Measurements from ENCODE around the gene VIPR1.

VIPR1 gene

DNA sequence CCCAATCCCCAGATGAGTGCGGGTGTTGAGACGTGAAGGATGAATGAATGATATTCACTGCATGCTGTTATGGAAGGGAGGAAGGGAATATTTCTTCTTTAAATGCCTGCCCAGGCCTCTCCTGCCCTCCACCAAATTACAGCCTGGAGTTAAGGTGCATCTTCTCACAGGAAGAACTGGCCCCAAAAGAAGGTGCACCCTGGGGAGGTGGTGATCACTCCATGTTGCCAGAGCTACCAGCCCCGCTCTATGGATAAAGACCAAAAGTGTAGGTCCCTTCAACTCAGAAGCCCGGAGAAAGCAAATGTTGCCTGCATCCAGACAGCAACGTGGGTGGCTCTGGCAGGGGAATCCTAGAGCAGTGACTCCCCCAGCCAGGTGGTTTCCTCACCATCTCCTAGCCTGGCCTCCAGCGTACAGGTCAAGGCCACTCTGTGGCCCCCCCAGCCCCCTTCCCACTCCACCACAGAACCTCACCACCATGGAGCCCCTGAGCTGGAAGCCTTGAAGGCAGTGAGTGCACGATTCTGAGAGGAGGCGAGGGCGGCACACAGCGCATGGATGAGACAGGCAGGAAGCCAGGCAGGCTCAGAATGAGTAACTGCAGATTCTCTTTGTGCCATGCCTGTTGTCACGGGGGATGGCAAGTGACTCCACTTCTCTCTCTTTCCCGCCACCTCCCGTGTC, 3.5 kb upstream of the VIPR1 start:
- DNase-seq (ENCODE audit: extremely low spot score), result no peak
- CTCF ChIA-PET, result no interaction called here
- POLR2A ChIA-PET, result no interaction called here
- TF ChIP-seq ARNT (IDR thresholded peaks at IDR 0.05), result no peak
- no peak for TF ChIP-seq CTBP1 (IDR thresholded peaks at IDR 0.05; ENCODE audit: borderline replicate concordance)
- TF ChIP-seq SUZ12 (IDR thresholded peaks at IDR 0.05), result no peak
- no peak for TF ChIP-seq ELF4 (IDR thresholded peaks at IDR 0.05)
- no peak for TF ChIP-seq LEF1 (IDR thresholded peaks at IDR 0.05; ENCODE audit: borderline replicate concordance)
- TF ChIP-seq HDGF (IDR thresholded peaks at IDR 0.05; ENCODE audit: borderline replicate concordance), result no peak
- TF ChIP-seq BHLHE40 (IDR thresholded peaks at IDR 0.05; ENCODE audit: borderline replicate concordance), result no peak
- no peak for TF ChIP-seq L3MBTL2 (conservative IDR thresholded peaks at IDR 0.05)
- no peak for TF ChIP-seq NFRKB (IDR thresholded peaks at IDR 0.05)
- no peak for TF ChIP-seq SP1 (IDR thresholded peaks at IDR 0.05)
- no peak for TF ChIP-seq ZNF384 (IDR thresholded peaks at IDR 0.05)
- TF ChIP-seq FOXM1 (IDR thresholded peaks at IDR 0.05; ENCODE audit: borderline replicate concordance), result no peak
- TF ChIP-seq, protein P1, sequence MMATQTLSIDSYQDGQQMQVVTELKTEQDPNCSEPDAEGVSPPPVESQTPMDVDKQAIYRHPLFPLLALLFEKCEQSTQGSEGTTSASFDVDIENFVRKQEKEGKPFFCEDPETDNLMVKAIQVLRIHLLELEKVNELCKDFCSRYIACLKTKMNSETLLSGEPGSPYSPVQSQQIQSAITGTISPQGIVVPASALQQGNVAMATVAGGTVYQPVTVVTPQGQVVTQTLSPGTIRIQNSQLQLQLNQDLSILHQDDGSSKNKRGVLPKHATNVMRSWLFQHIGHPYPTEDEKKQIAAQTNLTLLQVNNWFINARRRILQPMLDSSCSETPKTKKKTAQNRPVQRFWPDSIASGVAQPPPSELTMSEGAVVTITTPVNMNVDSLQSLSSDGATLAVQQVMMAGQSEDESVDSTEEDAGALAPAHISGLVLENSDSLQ (IDR thresholded peaks at IDR 0.05), result no peak
- TF ChIP-seq FOXA1 (IDR thresholded peaks at IDR 0.05), result no peak
- TF ChIP-seq TARDBP (IDR thresholded peaks at IDR 0.05), result no peak
- no peak for TF ChIP-seq FOXK2 (IDR thresholded peaks at IDR 0.05)

DNA sequence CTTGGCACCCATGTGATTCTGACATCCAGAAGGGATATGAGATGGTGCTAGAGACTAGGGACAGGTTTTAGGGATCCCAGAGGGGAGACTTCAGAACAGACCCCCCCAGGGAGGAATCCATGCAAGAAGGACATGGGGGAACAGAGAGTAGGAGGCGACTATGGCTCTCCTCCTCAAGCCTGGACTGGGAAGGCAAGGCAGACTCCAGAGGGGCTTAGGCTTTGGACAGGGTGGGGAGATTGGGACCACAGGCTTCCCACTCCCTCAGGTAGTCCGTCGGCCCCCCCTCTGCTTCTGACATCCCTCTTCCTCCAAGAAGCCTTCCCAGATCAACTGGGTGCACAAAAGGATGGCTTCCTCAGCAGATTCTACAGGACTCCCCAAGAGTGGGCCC, 3.0 kb upstream of the VIPR1 start:
- DNase-seq (ENCODE audit: extremely low spot score), result no peak
- ChIA-PET CTCF (no interaction called here), POLR2A (no interaction called here)
- TF ChIP-seq L3MBTL2 (conservative IDR thresholded peaks at IDR 0.05), result no peak

DNA sequence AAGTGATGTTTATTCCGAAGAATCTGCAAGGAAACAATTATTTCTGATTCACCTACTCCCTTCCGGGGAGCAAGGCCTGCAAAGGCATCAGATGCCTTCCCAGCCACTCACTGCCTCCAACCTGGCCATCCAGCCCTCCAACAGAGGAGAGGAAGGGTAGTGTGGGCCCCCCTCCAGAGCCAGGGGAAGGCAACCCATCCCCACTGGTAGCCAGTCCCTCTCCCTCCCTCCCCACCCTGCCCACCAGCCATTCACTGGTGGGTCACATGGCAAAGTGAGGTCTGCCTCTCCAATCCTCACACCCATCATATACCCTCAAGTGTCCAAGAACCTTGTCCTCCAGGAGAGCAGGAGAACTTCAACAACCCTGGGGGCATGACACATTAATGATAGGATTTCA, 2.4 kb upstream of the VIPR1 start:
- ChIA-PET CTCF (no interaction called here), POLR2A (no interaction called here)
- TF ChIP-seq HDGF (IDR thresholded peaks at IDR 0.05; ENCODE audit: borderline replicate concordance) (no peak), LEF1 (IDR thresholded peaks at IDR 0.05; ENCODE audit: borderline replicate concordance) (no peak), TARDBP (IDR thresholded peaks at IDR 0.05) (no peak), FOXK2 (IDR thresholded peaks at IDR 0.05) (no peak), ARNT (IDR thresholded peaks at IDR 0.05) (no peak), ELF4 (IDR thresholded peaks at IDR 0.05) (no peak), FOXA1 (IDR thresholded peaks at IDR 0.05) (no peak), SUZ12 (IDR thresholded peaks at IDR 0.05) (no peak), SP1 (IDR thresholded peaks at IDR 0.05) (no peak), BHLHE40 (IDR thresholded peaks at IDR 0.05; ENCODE audit: borderline replicate concordance) (no peak), CTBP1 (IDR thresholded peaks at IDR 0.05; ENCODE audit: borderline replicate concordance) (no peak), NFRKB (IDR thresholded peaks at IDR 0.05) (no peak), FOXM1 (IDR thresholded peaks at IDR 0.05; ENCODE audit: borderline replicate concordance) (no peak), L3MBTL2 (conservative IDR thresholded peaks at IDR 0.05) (no peak), ZNF384 (IDR thresholded peaks at IDR 0.05) (no peak)
- TF ChIP-seq, protein P1 (IDR thresholded peaks at IDR 0.05), result no peak
- no peak for DNase-seq (ENCODE audit: extremely low spot score)

DNA sequence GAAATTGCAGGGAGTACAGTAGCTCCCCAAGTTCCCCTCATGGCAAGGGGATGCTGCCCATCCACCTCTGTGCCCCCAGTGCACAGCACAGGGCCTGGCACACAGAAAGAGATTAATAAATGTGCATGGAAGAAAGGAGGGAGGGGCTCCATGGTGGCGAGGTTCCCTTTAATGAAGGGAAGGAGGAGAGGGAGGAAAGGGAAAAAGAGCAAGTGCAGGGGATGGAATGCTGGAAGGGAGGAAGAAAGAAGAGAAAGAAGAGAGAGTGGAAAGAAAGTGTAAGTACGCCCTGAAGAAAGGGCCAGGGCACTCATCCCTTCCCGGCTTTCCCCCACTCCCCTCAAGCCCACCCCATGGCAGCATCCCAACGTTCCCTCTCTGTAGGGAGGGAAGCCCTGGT, 1.5 kb upstream of the VIPR1 start:
- no peak for TF ChIP-seq FOXK2 (IDR thresholded peaks at IDR 0.05)
- no peak for TF ChIP-seq NFRKB (IDR thresholded peaks at IDR 0.05)
- no peak for TF ChIP-seq SP1 (IDR thresholded peaks at IDR 0.05)
- TF ChIP-seq BHLHE40 (IDR thresholded peaks at IDR 0.05; ENCODE audit: borderline replicate concordance), result no peak
- TF ChIP-seq TARDBP (IDR thresholded peaks at IDR 0.05), result no peak
- TF ChIP-seq FOXM1 (IDR thresholded peaks at IDR 0.05; ENCODE audit: borderline replicate concordance), result no peak
- TF ChIP-seq L3MBTL2 (conservative IDR thresholded peaks at IDR 0.05), result no peak
- TF ChIP-seq LEF1 (IDR thresholded peaks at IDR 0.05; ENCODE audit: borderline replicate concordance), result no peak
- no peak for TF ChIP-seq FOXA1 (IDR thresholded peaks at IDR 0.05)
- TF ChIP-seq, protein P1 (IDR thresholded peaks at IDR 0.05), result no peak
- TF ChIP-seq CTBP1 (IDR thresholded peaks at IDR 0.05; ENCODE audit: borderline replicate concordance), result no peak
- no peak for TF ChIP-seq HDGF (IDR thresholded peaks at IDR 0.05; ENCODE audit: borderline replicate concordance)
- TF ChIP-seq ARNT (IDR thresholded peaks at IDR 0.05), result no peak
- TF ChIP-seq ZNF384 (IDR thresholded peaks at IDR 0.05), result no peak
- TF ChIP-seq SUZ12 (IDR thresholded peaks at IDR 0.05), result no peak
- TF ChIP-seq ELF4 (IDR thresholded peaks at IDR 0.05), result no peak
- no peak for DNase-seq (ENCODE audit: extremely low spot score)
- ChIA-PET POLR2A (no interaction called here), CTCF (no interaction called here)

DNA sequence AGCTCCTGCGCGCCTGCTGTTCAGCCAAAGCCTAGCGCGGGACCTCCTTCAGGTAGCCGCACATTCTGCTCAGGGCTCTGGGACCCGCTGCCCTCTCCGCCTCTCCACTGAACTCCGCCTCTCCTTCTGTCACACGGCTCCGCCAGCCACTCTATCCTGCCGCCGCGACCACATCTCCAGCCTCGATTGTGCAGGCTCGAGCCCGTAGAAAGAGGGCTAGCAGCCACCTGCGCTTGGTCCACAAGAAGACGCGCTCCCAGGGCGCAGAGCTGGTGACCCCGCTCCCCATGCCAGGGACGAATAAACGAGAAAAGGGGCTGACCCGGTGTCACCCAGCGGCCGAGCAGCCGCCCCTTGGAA, 1.1 kb upstream of the VIPR1 start:
- DNase-seq (ENCODE audit: extremely low spot score), result no peak
- CTCF ChIA-PET, result no interaction called here
- POLR2A ChIA-PET, result no interaction called here
- TF ChIP-seq FOXA1 (IDR thresholded peaks at IDR 0.05), result no peak
- no peak for TF ChIP-seq ARNT (IDR thresholded peaks at IDR 0.05)
- TF ChIP-seq, protein P1 (IDR thresholded peaks at IDR 0.05), result no peak
- no peak for TF ChIP-seq FOXM1 (IDR thresholded peaks at IDR 0.05; ENCODE audit: borderline replicate concordance)
- no peak for TF ChIP-seq LEF1 (IDR thresholded peaks at IDR 0.05; ENCODE audit: borderline replicate concordance)
- no peak for TF ChIP-seq L3MBTL2 (conservative IDR thresholded peaks at IDR 0.05)
- TF ChIP-seq BHLHE40 (IDR thresholded peaks at IDR 0.05; ENCODE audit: borderline replicate concordance), result no peak
- no peak for TF ChIP-seq FOXK2 (IDR thresholded peaks at IDR 0.05)
- no peak for TF ChIP-seq TARDBP (IDR thresholded peaks at IDR 0.05)
- no peak for TF ChIP-seq HDGF (IDR thresholded peaks at IDR 0.05; ENCODE audit: borderline replicate concordance)
